ENCODE data around the gene CFL2.
A peak's percentile ranks its signal among the peaks of the same experiment; 100 is the strongest.
"Not testable (repeated sequence)": the region's sequence is repeated elsewhere in the genome, so short reads cannot be mapped to it uniquely, and the experiment has no call there.

The CFL2 gene

GRCh38 chr14:34714320-34715126, at the start of gene CFL2:
TSS of gene CFL2 (minus strand) at chr14:34714593. CDS start at chr14:34714540, 53 bp downstream.
- Histone ChIP-seq H3K36me3 (ENCODE audit: control insufficient read depth, insufficient read depth, low read length) (no peaks in the 10 kb centered on the region), H3K4me1 (ENCODE audit: control insufficient read depth, insufficient read depth, low read length) (no peaks in the 10 kb centered on the region), H3K27me3 (ENCODE audit: control insufficient read depth, insufficient read depth, low read length) (peaks cover 10% of the 10 kb centered on the region)

GRCh38 chr14:34755215-34755614, 40.8 kb upstream of the CFL2 start:
- Histone ChIP-seq H3K36me3 (ENCODE audit: control insufficient read depth, insufficient read depth, low read length) (no peaks in the 10 kb centered on the region), H3K27me3 (ENCODE audit: control insufficient read depth, insufficient read depth, low read length) (no peaks in the 10 kb centered on the region)

More at GRCh38 chr14:34714320-34715126, at the start of gene CFL2:
- H3K4me3 ChIP-seq (ENCODE audit: low read depth, low read length): peak within 1 kb of the TSS; percentile 85
- H3K9ac ChIP-seq (ENCODE audit: low read depth, low read length): peak within 1 kb of the TSS; percentile 80
- H3K9me3 ChIP-seq (ENCODE audit: control insufficient read depth, insufficient read depth, low read length): no peaks in the 10 kb centered on the region

GRCh38 chr14:34754687-34755086, 40.3 kb upstream of the CFL2 start:
- no peaks in the 10 kb centered on the region for H3K4me1 ChIP-seq (ENCODE audit: control insufficient read depth, insufficient read depth, low read length)
- H3K36me3 ChIP-seq (ENCODE audit: control insufficient read depth, insufficient read depth, low read length): no peaks in the 10 kb centered on the region
- no peak overlapping the region for H3K4me3 ChIP-seq (ENCODE audit: low read depth, low read length)
- H3K9ac ChIP-seq (ENCODE audit: low read depth, low read length): no peak overlapping the region
- H3K9me3 ChIP-seq (ENCODE audit: control insufficient read depth, insufficient read depth, low read length): no peaks in the 10 kb centered on the region
- no peaks in the 10 kb centered on the region for H3K27me3 ChIP-seq (ENCODE audit: control insufficient read depth, insufficient read depth, low read length)

More at GRCh38 chr14:34755215-34755614, 40.8 kb upstream of the CFL2 start:
- no peak overlapping the region for H3K4me3 ChIP-seq (ENCODE audit: low read depth, low read length)
- H3K9ac ChIP-seq (ENCODE audit: low read depth, low read length): no peak overlapping the region
- H3K9me3 ChIP-seq (ENCODE audit: control insufficient read depth, insufficient read depth, low read length): no peaks in the 10 kb centered on the region
- no peaks in the 10 kb centered on the region for H3K4me1 ChIP-seq (ENCODE audit: control insufficient read depth, insufficient read depth, low read length)

GRCh38 chr14:34750670-34751069, 36.3 kb upstream of the CFL2 start:
- no peaks in the 10 kb centered on the region for H3K4me1 ChIP-seq (ENCODE audit: control insufficient read depth, insufficient read depth, low read length)
- no peak overlapping the region for H3K9ac ChIP-seq (ENCODE audit: low read depth, low read length)
- no peaks in the 10 kb centered on the region for H3K9me3 ChIP-seq (ENCODE audit: control insufficient read depth, insufficient read depth, low read length)
- no peak overlapping the region for H3K4me3 ChIP-seq (ENCODE audit: low read depth, low read length)
- no peaks in the 10 kb centered on the region for H3K27me3 ChIP-seq (ENCODE audit: control insufficient read depth, insufficient read depth, low read length)
- no peaks in the 10 kb centered on the region for H3K36me3 ChIP-seq (ENCODE audit: control insufficient read depth, insufficient read depth, low read length)

GRCh38 chr14:34750233-34750632, 35.8 kb upstream of the CFL2 start:
- no peaks in the 10 kb centered on the region for H3K36me3 ChIP-seq (ENCODE audit: control insufficient read depth, insufficient read depth, low read length)
- H3K9me3 ChIP-seq (ENCODE audit: control insufficient read depth, insufficient read depth, low read length): no peaks in the 10 kb centered on the region
- H3K9ac ChIP-seq (ENCODE audit: low read depth, low read length): no peak overlapping the region
- no peak overlapping the region for H3K4me3 ChIP-seq (ENCODE audit: low read depth, low read length)
- H3K27me3 ChIP-seq (ENCODE audit: control insufficient read depth, insufficient read depth, low read length): no peaks in the 10 kb centered on the region
- no peaks in the 10 kb centered on the region for H3K4me1 ChIP-seq (ENCODE audit: control insufficient read depth, insufficient read depth, low read length)

- H3K4me3 ChIP-seq (ENCODE audit: low read depth, low read length): no peak overlapping the region
- H3K27me3 ChIP-seq (ENCODE audit: control insufficient read depth, insufficient read depth, low read length): no peaks in the 10 kb centered on the region
- no peaks in the 10 kb centered on the region for H3K36me3 ChIP-seq (ENCODE audit: control insufficient read depth, insufficient read depth, low read length)
- no peaks in the 10 kb centered on the region for H3K4me1 ChIP-seq (ENCODE audit: control insufficient read depth, insufficient read depth, low read length)
- H3K9me3 ChIP-seq (ENCODE audit: control insufficient read depth, insufficient read depth, low read length): no peaks in the 10 kb centered on the region
- H3K9ac ChIP-seq (ENCODE audit: low read depth, low read length): no peak overlapping the region
These were observed 35.0 kb upstream of the CFL2 start for GRCh38 chr14:34749408-34749807.

- Histone ChIP-seq H3K4me1 (ENCODE audit: control insufficient read depth, insufficient read depth, low read length) (no peaks in the 10 kb centered on the region), H3K9me3 (ENCODE audit: control insufficient read depth, insufficient read depth, low read length) (no peaks in the 10 kb centered on the region), H3K4me3 (ENCODE audit: low read depth, low read length) (no peak overlapping the region), H3K36me3 (ENCODE audit: control insufficient read depth, insufficient read depth, low read length) (no peaks in the 10 kb centered on the region), H3K9ac (ENCODE audit: low read depth, low read length) (no peak overlapping the region), H3K27me3 (ENCODE audit: control insufficient read depth, insufficient read depth, low read length) (no peaks in the 10 kb centered on the region)
These were observed 28.1 kb upstream of the CFL2 start for GRCh38 chr14:34742270-34743115.

- Histone ChIP-seq H3K9me3 (ENCODE audit: control insufficient read depth, insufficient read depth, low read length) (no peaks in the 10 kb centered on the region), H3K36me3 (ENCODE audit: control insufficient read depth, insufficient read depth, low read length) (no peaks in the 10 kb centered on the region), H3K4me3 (ENCODE audit: low read depth, low read length) (no peak overlapping the region), H3K4me1 (ENCODE audit: control insufficient read depth, insufficient read depth, low read length) (no peaks in the 10 kb centered on the region), H3K9ac (ENCODE audit: low read depth, low read length) (no peak overlapping the region), H3K27me3 (ENCODE audit: control insufficient read depth, insufficient read depth, low read length) (no peaks in the 10 kb centered on the region)
These were observed 27.4 kb upstream of the CFL2 start for GRCh38 chr14:34741840-34742239.

- H3K27me3 ChIP-seq (ENCODE audit: control insufficient read depth, insufficient read depth, low read length); H3K9me3 ChIP-seq (ENCODE audit: control insufficient read depth, insufficient read depth, low read length); H3K36me3 ChIP-seq (ENCODE audit: control insufficient read depth, insufficient read depth, low read length); H3K4me3 ChIP-seq (ENCODE audit: low read depth, low read length); H3K9ac ChIP-seq (ENCODE audit: low read depth, low read length); H3K4me1 ChIP-seq (ENCODE audit: control insufficient read depth, insufficient read depth, low read length): not testable (repeated sequence)
These were observed 25.7 kb upstream of the CFL2 start for GRCh38 chr14:34740139-34740538.

GRCh38 chr14:34737079-34737478, 22.7 kb upstream of the CFL2 start:
- H3K4me1 ChIP-seq (ENCODE audit: control insufficient read depth, insufficient read depth, low read length); H3K9ac ChIP-seq (ENCODE audit: low read depth, low read length); H3K27me3 ChIP-seq (ENCODE audit: control insufficient read depth, insufficient read depth, low read length); H3K36me3 ChIP-seq (ENCODE audit: control insufficient read depth, insufficient read depth, low read length); H3K4me3 ChIP-seq (ENCODE audit: low read depth, low read length); H3K9me3 ChIP-seq (ENCODE audit: control insufficient read depth, insufficient read depth, low read length): not testable (repeated sequence)

- H3K4me1 ChIP-seq (ENCODE audit: control insufficient read depth, insufficient read depth, low read length): no peaks in the 10 kb centered on the region
- H3K4me3 ChIP-seq (ENCODE audit: low read depth, low read length): no peak overlapping the region
- no peak overlapping the region for H3K9ac ChIP-seq (ENCODE audit: low read depth, low read length)
- no peaks in the 10 kb centered on the region for H3K9me3 ChIP-seq (ENCODE audit: control insufficient read depth, insufficient read depth, low read length)
- no peaks in the 10 kb centered on the region for H3K36me3 ChIP-seq (ENCODE audit: control insufficient read depth, insufficient read depth, low read length)
- no peaks in the 10 kb centered on the region for H3K27me3 ChIP-seq (ENCODE audit: control insufficient read depth, insufficient read depth, low read length)
These were observed 18.9 kb upstream of the CFL2 start for GRCh38 chr14:34733245-34733644.

- H3K36me3 ChIP-seq (ENCODE audit: control insufficient read depth, insufficient read depth, low read length): no peaks in the 10 kb centered on the region
- no peaks in the 10 kb centered on the region for H3K27me3 ChIP-seq (ENCODE audit: control insufficient read depth, insufficient read depth, low read length)
- H3K9me3 ChIP-seq (ENCODE audit: control insufficient read depth, insufficient read depth, low read length): no peaks in the 10 kb centered on the region
- no peaks in the 10 kb centered on the region for H3K4me1 ChIP-seq (ENCODE audit: control insufficient read depth, insufficient read depth, low read length)
- no peak overlapping the region for H3K4me3 ChIP-seq (ENCODE audit: low read depth, low read length)
- H3K9ac ChIP-seq (ENCODE audit: low read depth, low read length): no peak overlapping the region
These were observed 18.4 kb upstream of the CFL2 start for GRCh38 chr14:34732802-34733201.

Data from iPS-15b (cell line).